K562 (cell line): Measurements from ENCODE around the gene DCTN2. TPM values are rescaled to one million over a fixed set of nuclear protein-coding genes. Genes with fewer than 3 reads are reported as not detected.

ENCODE experiments used
- CCAR2 ChIP-seq: fragments of 200-400 bp; formaldehyde crosslinking; IDR thresholded peaks from 2 replicates; pipeline ENCODE4 v1.6.1; 2017; ENCODE audit warnings: mild to moderate bottlenecking, low read depth, low read length
- CREBBP ChIP-seq: IDR thresholded peaks from one replicate; pipeline ENCODE4 v1.6.1; 2012; ENCODE audit warnings: low read depth, mild to moderate bottlenecking, control low read depth, inconsistent platforms, low read length
- ELF1 ChIP-seq: fragments of 200-800 bp; sonication (Bioruptor generic); IDR thresholded peaks from 2 replicates; pipeline ENCODE4 v1.6.1; 2016; ENCODE audit warnings: missing genetic modification characterization, missing compliant biosample characterization
- ILF3 ChIP-seq: fragments of 450-650 bp; IDR thresholded peaks from 2 replicates; pipeline ENCODE4 v1.6.1; 2018; ENCODE audit warnings: antibody characterized with exemption, mild to moderate bottlenecking, moderate library complexity, borderline replicate concordance
- MTA2 ChIP-seq: fragments of 450-650 bp; IDR thresholded peaks from 2 replicates; pipeline ENCODE4 v1.6.1; 2016; ENCODE audit warnings: low read depth
- POLR2AphosphoS5 ChIP-seq: IDR thresholded peaks from 2 replicates; pipeline ENCODE4 v1.6.1; 2011; ENCODE audit warnings: mild to moderate bottlenecking, low read depth, low read length, moderate library complexity; ENCODE audit not compliant: control insufficient read depth, insufficient read depth
- SETDB1 ChIP-seq: IDR thresholded peaks from one replicate; pipeline ENCODE4 v1.6.1; 2012; ENCODE audit warnings: low read length, control low read depth, inconsistent platforms
- SLC30A9 ChIP-seq: fragments of 250-450 bp; sonication (Bioruptor Pico); IDR thresholded peaks from 2 replicates; pipeline ENCODE4 v1.8.0; 2022; ENCODE audit warnings: mild to moderate bottlenecking, moderate library complexity
- TARDBP ChIP-seq: fragments of 450-650 bp; IDR thresholded peaks from 2 replicates; pipeline ENCODE4 v1.6.1; 2016
- ZC3H11A ChIP-seq: IDR thresholded peaks from 2 replicates; pipeline ENCODE4 v1.6.1; 2012; ENCODE audit warnings: low read depth, low read length, improper control_type of control experiment
- polyA plus RNA-seq, 8 experiments: library from polyadenylated mRNA; depleted of rRNA in 4 of 8; stranded (reverse) in 5 of 8; unstranded in 3 of 8; fragments of >200 nt; fragmentation: Nextera tagmentation in 2 of 8; fragmentation: Illumina TruSeq in 1 of 8; extraction: Ambion mirVana in 2 of 8; extraction: Trizol in 1 of 8; gene quantifications; 2 replicates each; pipeline versions ENCODE4 v1.2.1 to v1.2.3, GENCODE V29; 2011 to 2014; ENCODE audit warnings: inconsistent platforms in 1 of 8, missing spikeins in 1 of 8
- total RNA-seq, 7 experiments: library from RNA; depleted of rRNA in 6 of 7; stranded (reverse); fragments of >200 nt in 6 of 7; fragmentation: Illumina TruSeq in 2 of 7; extraction: Trizol in 2 of 7; gene quantifications; 2 replicates each; pipeline versions ENCODE4 v1.2.1 to v1.2.3, GENCODE V29; 2011 to 2021; ENCODE audit warnings: low replicate concordance in 1 of 7
- TF ChIP-seq, protein P1 (sequence below): fragments of 250-450 bp; sonication (Bioruptor Pico); IDR thresholded peaks from 2 replicates; pipeline ENCODE4 v1.4.0; 2020; ENCODE audit warnings: mild to moderate bottlenecking
- TF ChIP-seq, protein P2 (sequence below): sonication (generic); formaldehyde crosslinking; IDR thresholded peaks from 2 replicates; pipeline ENCODE4 v1.8.1; 2022; ENCODE audit warnings: missing genetic modification reagents
- TF ChIP-seq, protein P3 (sequence below): fragments of 450-650 bp; conservative IDR thresholded peaks from 2 replicates; pipeline ENCODE4 v1.6.1; 2016; ENCODE audit warnings: missing genetic modification characterization, low read depth, mild to moderate bottlenecking, missing compliant biosample characterization, moderate library complexity
- TF ChIP-seq, protein P4 (sequence below): fragments of 200-400 bp; formaldehyde crosslinking; IDR thresholded peaks from 2 replicates; pipeline ENCODE4 v1.6.1; 2017; ENCODE audit warnings: mild to moderate bottlenecking, low read depth, low read length, moderate library complexity
- TF ChIP-seq, protein P5 (sequence below): fragments of 200-800 bp; sonication (Bioruptor generic); IDR thresholded peaks from 2 replicates; pipeline ENCODE4 v1.6.1; 2016; ENCODE audit warnings: missing genetic modification characterization, missing compliant biosample characterization

DCTN2 gene
- total and polyA plus RNA-seq, 9 of the 15 experiments (the other 6 are each of a cell fraction or from before 2014, with no cell fraction given) = 43.6 to 270 (median 125) TPM

DNA sequence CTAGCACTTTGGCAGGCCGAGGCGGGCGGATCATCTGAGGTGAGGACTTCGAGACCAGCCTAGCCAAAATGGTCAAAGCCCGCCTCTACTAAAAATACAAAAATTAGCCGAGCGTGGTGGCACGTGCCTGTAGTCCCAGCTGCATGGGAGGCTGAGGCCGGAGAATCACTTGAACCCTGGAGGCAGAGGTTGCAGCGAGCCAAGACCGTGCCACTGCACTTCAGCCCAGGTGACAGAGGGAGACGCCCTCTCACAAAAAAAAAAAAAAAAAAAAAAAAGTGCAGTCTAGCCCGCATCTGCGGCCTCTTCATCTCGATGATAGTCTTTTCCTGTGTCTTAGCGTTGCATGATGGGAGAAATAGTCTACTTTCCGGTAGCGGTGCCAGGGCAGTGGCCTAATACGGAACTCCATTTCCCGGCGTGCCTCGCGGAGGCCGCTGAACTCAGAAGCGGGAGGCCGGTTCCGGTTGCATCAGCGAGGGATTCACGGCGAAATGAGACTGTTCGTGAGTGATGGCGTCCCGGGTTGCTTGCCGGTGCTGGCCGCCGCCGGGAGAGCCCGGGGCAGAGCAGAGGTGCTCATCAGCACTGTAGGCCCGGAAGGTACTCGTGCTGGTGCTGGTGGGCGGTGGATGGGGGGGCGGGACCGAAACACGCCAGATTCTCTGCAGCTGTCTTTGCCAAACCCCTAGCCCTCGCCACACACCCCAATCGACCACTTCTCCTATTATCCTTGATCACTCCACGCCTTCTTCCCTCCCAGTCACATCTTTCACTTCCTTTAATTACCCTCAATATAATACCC is 59.2 kb downstream of the DCTN2 start, which contains the start of gene MARS1 (continued):
- TF ChIP-seq ZC3H11A = no peak
- TF ChIP-seq, protein P1, sequence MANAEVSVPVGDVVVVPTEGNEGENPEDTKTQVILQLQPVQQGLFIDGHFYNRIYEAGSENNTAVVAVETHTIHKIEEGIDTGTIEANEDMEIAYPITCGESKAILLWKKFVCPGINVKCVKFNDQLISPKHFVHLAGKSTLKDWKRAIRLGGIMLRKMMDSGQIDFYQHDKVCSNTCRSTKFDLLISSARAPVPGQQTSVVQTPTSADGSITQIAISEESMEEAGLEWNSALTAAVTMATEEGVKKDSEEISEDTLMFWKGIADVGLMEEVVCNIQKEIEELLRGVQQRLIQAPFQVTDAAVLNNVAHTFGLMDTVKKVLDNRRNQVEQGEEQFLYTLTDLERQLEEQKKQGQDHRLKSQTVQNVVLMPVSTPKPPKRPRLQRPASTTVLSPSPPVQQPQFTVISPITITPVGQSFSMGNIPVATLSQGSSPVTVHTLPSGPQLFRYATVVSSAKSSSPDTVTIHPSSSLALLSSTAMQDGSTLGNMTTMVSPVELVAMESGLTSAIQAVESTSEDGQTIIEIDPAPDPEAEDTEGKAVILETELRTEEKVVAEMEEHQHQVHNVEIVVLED = peak; percentile 30; the same call in 1 of the 2 replicates
- peak; percentile 92 for TF ChIP-seq ELF1 (tag)
- no peak for TF ChIP-seq ILF3
- no peak for TF ChIP-seq TARDBP
- no peak for TF ChIP-seq SLC30A9 (CRISPR knock-in tag)
- peak; percentile 60; the same call in 1 of the 2 replicates for TF ChIP-seq POLR2AphosphoS5
- TF ChIP-seq, protein P2, sequence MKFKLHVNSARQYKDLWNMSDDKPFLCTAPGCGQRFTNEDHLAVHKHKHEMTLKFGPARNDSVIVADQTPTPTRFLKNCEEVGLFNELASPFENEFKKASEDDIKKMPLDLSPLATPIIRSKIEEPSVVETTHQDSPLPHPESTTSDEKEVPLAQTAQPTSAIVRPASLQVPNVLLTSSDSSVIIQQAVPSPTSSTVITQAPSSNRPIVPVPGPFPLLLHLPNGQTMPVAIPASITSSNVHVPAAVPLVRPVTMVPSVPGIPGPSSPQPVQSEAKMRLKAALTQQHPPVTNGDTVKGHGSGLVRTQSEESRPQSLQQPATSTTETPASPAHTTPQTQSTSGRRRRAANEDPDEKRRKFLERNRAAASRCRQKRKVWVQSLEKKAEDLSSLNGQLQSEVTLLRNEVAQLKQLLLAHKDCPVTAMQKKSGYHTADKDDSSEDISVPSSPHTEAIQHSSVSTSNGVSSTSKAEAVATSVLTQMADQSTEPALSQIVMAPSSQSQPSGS (CRISPR knock-in tag) = no peak
- TF ChIP-seq CCAR2 = no peak
- no peak for TF ChIP-seq SETDB1
- no peak for TF ChIP-seq CREBBP
- TF ChIP-seq, protein P3, sequence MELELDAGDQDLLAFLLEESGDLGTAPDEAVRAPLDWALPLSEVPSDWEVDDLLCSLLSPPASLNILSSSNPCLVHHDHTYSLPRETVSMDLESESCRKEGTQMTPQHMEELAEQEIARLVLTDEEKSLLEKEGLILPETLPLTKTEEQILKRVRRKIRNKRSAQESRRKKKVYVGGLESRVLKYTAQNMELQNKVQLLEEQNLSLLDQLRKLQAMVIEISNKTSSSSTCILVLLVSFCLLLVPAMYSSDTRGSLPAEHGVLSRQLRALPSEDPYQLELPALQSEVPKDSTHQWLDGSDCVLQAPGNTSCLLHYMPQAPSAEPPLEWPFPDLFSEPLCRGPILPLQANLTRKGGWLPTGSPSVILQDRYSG (tag) = no peak
- TF ChIP-seq, protein P4, sequence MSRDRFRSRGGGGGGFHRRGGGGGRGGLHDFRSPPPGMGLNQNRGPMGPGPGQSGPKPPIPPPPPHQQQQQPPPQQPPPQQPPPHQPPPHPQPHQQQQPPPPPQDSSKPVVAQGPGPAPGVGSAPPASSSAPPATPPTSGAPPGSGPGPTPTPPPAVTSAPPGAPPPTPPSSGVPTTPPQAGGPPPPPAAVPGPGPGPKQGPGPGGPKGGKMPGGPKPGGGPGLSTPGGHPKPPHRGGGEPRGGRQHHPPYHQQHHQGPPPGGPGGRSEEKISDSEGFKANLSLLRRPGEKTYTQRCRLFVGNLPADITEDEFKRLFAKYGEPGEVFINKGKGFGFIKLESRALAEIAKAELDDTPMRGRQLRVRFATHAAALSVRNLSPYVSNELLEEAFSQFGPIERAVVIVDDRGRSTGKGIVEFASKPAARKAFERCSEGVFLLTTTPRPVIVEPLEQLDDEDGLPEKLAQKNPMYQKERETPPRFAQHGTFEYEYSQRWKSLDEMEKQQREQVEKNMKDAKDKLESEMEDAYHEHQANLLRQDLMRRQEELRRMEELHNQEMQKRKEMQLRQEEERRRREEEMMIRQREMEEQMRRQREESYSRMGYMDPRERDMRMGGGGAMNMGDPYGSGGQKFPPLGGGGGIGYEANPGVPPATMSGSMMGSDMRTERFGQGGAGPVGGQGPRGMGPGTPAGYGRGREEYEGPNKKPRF = no peak
- TF ChIP-seq MTA2 = no peak
- TF ChIP-seq, protein P5, sequence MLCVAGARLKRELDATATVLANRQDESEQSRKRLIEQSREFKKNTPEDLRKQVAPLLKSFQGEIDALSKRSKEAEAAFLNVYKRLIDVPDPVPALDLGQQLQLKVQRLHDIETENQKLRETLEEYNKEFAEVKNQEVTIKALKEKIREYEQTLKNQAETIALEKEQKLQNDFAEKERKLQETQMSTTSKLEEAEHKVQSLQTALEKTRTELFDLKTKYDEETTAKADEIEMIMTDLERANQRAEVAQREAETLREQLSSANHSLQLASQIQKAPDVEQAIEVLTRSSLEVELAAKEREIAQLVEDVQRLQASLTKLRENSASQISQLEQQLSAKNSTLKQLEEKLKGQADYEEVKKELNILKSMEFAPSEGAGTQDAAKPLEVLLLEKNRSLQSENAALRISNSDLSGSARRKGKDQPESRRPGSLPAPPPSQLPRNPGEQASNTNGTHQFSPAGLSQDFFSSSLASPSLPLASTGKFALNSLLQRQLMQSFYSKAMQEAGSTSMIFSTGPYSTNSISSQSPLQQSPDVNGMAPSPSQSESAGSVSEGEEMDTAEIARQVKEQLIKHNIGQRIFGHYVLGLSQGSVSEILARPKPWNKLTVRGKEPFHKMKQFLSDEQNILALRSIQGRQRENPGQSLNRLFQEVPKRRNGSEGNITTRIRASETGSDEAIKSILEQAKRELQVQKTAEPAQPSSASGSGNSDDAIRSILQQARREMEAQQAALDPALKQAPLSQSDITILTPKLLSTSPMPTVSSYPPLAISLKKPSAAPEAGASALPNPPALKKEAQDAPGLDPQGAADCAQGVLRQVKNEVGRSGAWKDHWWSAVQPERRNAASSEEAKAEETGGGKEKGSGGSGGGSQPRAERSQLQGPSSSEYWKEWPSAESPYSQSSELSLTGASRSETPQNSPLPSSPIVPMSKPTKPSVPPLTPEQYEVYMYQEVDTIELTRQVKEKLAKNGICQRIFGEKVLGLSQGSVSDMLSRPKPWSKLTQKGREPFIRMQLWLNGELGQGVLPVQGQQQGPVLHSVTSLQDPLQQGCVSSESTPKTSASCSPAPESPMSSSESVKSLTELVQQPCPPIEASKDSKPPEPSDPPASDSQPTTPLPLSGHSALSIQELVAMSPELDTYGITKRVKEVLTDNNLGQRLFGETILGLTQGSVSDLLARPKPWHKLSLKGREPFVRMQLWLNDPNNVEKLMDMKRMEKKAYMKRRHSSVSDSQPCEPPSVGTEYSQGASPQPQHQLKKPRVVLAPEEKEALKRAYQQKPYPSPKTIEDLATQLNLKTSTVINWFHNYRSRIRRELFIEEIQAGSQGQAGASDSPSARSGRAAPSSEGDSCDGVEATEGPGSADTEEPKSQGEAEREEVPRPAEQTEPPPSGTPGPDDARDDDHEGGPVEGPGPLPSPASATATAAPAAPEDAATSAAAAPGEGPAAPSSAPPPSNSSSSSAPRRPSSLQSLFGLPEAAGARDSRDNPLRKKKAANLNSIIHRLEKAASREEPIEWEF (CRISPR knock-in tag) = no peak
